Measurements from ENCODE around the gene PCK2. TPM values are rescaled to one million over a fixed set of nuclear protein-coding genes. Genes with fewer than 3 reads are reported as not detected.

The PCK2 gene
- total and polyA plus RNA-seq, 2 of the 13 experiments (the other 11 are each of a cell fraction or from before 2014, with no cell fraction given) = 129 to 272 TPM

- TF ChIP-seq TERF1 (CRISPR knock-in tag; IDR thresholded peaks at IDR 0.05) (no peak), DNMT3B (CRISPR knock-in tag; conservative IDR thresholded peaks at IDR 0.05) (no peak), ZNF367 (CRISPR knock-in tag; IDR thresholded peaks at IDR 0.05; ENCODE audit: borderline replicate concordance) (no peak), PCBP2 (optimal IDR thresholded peaks at IDR 0.05; ENCODE audit: low read depth, low read length, poor library complexity, severe bottlenecking) (no peak), TOE1 (CRISPR knock-in tag; IDR thresholded peaks at IDR 0.05) (no peak), SETDB1 (CRISPR knock-in tag; IDR thresholded peaks at IDR 0.05; ENCODE audit: borderline replicate concordance) (no peak), THAP11 (CRISPR knock-in tag; IDR thresholded peaks at IDR 0.05) (no peak), HMGA1 (CRISPR knock-in tag; conservative IDR thresholded peaks at IDR 0.05) (no peak), CHCHD3 (CRISPR knock-in tag; IDR thresholded peaks at IDR 0.05) (0 out of 2 replicates have a peak, but pooled peaks have one; percentile 67), SMC3 (IDR thresholded peaks at IDR 0.05; ENCODE audit: low read length) (no peak), ZNF563 (CRISPR knock-in tag; IDR thresholded peaks at IDR 0.05) (peak; percentile 74; the same call in 1 of the 2 replicates), ZNF256 (CRISPR knock-in tag; conservative IDR thresholded peaks at IDR 0.05) (no peak), CREB1 (IDR thresholded peaks at IDR 0.05) (no peak), CREB1 (CRISPR knock-in tag; IDR thresholded peaks at IDR 0.05) (no peak), ZNF33A (CRISPR knock-in tag; IDR thresholded peaks at IDR 0.05; ENCODE audit: borderline replicate concordance) (no peak), ZUFSP (CRISPR knock-in tag; IDR thresholded peaks at IDR 0.05; ENCODE audit: borderline replicate concordance) (no peak), ELF3 (CRISPR knock-in tag; IDR thresholded peaks at IDR 0.05) (no peak), SMAD9 (CRISPR knock-in tag; IDR thresholded peaks at IDR 0.05) (no peak)
- TF ChIP-seq, protein P1, sequence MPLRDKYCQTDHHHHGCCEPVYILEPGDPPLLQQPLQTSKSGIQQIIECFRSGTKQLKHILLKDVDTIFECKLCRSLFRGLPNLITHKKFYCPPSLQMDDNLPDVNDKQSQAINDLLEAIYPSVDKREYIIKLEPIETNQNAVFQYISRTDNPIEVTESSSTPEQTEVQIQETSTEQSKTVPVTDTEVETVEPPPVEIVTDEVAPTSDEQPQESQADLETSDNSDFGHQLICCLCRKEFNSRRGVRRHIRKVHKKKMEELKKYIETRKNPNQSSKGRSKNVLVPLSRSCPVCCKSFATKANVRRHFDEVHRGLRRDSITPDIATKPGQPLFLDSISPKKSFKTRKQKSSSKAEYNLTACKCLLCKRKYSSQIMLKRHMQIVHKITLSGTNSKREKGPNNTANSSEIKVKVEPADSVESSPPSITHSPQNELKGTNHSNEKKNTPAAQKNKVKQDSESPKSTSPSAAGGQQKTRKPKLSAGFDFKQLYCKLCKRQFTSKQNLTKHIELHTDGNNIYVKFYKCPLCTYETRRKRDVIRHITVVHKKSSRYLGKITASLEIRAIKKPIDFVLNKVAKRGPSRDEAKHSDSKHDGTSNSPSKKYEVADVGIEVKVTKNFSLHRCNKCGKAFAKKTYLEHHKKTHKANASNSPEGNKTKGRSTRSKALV (CRISPR knock-in tag; IDR thresholded peaks at IDR 0.05) = no peak
- TF ChIP-seq, protein P2, sequence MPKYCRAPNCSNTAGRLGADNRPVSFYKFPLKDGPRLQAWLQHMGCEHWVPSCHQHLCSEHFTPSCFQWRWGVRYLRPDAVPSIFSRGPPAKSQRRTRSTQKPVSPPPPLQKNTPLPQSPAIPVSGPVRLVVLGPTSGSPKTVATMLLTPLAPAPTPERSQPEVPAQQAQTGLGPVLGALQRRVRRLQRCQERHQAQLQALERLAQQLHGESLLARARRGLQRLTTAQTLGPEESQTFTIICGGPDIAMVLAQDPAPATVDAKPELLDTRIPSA (CRISPR knock-in tag; IDR thresholded peaks at IDR 0.05; ENCODE audit: borderline replicate concordance) = no peak
- TF ChIP-seq, protein P3, sequence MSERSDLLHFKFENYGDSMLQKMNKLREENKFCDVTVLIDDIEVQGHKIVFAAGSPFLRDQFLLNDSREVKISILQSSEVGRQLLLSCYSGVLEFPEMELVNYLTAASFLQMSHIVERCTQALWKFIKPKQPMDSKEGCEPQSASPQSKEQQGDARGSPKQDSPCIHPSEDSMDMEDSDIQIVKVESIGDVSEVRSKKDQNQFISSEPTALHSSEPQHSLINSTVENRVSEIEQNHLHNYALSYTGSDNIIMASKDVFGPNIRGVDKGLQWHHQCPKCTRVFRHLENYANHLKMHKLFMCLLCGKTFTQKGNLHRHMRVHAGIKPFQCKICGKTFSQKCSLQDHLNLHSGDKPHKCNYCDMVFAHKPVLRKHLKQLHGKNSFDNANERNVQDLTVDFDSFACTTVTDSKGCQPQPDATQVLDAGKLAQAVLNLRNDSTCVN (CRISPR knock-in tag; IDR thresholded peaks at IDR 0.05; ENCODE audit: borderline replicate concordance) = no peak
Observed at GRCh38 chr14:24051176-24051788, 42.8 kb upstream of the PCK2 start (continued).
